GM21447 (cell line): ENCODE measurements around the gene GATB.

Experiments
- ATAC-seq: cut with Tn5 transposase; IDR thresholded peaks from one replicate; pipeline ENCODE4 v1.9.1; 2021; ENCODE audit not compliant: unreplicated experiment

Gene GATB

DNA sequence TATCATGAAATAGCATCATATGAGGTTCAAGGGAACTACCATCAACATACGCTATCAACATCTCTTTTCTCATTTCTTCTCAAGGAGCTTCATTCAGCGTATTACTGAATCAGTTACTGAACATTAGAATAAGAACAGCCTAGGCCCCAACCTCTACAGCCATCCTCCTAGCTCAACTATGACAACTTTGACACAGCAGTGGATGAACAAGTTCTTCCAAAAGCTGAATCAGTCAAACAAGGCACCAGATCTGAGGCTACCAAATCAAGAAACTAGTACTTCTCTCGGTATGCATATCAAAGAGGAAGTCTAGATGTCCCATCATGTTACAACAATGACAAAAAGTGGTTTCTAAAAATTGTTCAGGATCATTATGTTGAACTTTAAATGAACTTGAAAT is 57.4 kb downstream of the GATB start:
- ATAC-seq: no peak

DNA sequence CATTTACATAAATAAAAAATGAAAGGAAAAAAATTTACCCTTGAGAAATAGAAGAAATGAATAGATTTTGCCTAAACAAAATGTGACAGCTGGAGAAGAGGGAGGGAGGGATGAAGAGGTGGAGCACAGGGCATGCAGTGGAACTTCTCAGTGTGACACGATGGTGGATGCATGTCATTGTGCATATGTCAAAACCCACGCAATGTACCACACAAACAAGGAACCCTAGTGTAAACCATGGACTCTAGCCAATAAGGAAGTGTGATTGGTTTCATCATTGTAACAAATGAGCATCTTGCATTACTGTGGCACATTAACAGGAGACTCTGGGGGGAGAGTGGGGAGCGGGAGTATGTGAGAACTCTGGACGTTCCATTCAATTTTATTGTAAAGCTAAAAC is 58.6 kb downstream of the GATB start:
- ATAC-seq: no peak

DNA sequence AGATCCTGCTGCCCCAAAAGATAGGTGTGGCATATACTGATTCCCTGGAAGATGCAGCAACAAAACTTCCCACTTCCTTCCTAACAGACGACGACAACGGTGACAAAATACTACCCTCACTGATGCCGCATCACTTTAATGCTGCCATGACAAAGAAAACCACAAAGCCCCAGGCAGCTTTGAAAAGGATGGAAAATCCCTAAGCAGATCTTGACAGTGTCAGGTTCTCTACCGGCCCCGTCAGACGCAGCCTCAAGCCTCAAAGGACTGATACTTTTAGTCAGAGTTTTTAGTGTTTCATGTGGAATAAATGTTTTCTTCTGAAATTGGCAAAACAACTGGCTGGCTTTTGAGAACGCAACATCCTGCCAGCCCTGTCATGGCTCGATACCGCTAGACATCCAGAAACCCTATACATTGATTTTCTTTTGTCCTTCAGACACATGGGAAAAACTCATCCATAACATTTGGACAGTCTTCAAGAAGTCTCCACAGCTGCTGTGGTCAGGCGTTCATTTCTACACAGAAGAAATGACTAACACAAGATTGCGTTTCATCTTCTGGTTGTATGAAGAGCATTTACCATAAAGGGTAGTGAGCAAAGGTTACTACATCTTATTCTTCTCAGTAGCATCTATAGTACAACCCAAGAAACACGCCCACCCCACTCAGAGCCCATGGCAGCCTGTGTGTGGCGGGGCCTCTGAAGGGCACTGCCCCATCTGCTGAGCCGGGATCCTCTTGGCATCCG is 60.1 kb downstream of the GATB start:
- ATAC-seq: no peak

DNA sequence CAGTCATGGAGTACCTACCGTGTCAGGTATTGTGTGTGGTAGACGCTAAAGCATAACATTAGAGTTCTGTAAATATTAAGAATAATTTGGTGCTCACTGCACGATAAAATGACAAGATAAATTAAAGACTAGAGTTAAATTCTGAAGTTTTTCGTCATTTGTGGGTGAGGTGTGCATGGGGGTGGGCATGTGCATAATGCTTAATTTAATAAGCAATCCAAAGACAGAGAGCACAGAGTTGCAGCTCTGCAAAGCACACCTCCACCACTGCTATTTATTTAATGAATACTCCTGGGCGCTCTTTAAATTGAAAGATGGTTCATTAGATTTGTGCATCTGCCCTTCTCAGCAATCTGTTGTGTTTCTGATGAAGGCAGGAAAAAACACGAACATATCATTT is 62.6 kb downstream of the GATB start:
- ATAC-seq: no peak

DNA sequence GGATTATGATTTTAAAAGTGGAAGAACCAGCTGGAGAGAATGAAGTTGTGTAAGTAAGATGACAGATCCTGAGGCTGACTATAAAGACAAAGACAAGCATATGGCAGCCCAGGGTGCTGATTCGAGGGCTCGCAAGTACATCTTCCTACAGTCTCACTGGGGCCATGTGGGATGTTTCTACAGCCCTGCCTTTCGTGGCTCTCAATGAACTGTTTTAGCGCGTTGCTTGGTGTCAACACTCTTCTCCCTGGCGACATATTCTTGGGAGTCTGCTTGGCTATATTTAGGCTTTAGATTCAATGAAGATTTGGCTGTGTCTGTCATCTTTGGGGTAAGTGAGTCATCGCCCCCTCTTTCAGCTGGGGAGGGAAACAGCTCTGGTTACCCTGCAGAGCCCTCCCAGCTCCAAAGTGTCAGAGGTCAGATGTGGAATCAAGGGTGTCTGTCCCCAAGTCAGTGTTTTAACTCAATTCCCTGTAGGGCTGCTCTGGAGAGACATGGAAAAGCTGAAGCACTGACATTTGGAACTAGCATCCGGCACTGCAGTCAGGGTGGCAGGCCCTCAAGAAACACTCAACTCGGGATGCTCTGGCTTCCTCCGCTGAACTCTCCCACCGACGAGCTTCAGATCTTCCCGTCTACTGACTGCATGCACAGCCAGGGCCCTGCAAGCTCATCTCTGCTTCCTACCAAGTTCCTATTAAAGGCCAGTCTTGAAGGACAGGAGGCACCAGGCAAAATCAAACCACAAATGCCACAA is 65.7 kb downstream of the GATB start:
- ATAC-seq: no peak

DNA sequence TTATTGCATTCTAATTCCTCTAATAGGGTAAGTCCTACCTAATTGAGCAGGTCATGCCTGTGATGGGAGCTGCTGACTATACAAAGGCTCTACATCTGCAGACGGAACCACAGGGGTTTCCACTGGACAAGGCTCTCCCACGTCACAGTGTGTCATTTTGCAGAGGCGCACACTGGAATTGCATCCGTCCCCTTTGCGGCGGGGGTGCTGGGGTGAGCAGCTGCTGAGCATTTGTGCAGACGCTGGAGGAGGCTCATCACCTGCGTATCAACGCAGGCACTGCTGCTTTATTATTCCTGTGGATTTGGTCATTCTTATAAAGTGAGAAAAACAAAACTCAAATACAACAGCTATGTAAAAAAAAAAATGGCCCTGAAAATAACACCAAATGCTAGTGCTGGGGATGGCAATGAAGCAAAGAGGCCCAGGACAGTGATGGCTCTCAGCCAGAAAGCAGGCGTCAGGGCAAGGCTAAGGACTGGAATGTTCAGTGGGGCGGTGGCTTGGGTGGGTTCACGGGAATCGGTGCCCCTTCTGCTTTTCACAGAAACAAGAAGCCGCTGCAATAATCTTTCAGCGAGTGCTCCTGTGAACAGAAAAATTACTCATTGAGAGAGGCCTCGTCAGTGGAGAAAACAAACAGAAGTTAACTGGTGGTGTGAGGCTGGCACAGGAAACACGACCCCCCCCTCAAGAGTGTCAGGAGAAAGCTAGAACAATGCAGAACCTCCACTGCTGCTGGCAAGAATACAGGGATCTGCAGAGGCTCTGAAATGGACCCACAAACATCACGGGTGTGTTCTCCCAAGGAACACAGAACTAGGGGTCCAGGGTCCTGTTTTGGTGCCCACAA is 67.8 kb downstream of the GATB start:
- no peak for ATAC-seq

DNA sequence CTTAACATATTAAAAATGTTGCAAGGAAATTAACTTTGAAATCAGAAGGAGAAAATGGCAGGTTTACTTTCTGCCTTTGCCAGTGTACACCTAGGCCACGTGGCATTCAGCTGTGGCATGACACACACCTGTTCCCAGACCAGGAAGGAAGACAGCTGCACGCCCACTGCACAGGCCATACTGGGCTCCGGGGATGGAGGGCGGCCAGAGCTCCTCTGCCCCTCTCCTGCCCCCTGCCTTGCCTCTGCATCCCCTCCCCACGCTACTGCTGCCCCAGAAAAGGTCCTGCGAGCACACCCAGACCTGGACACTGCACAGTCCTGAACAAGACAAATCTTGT is 68.4 kb downstream of the GATB start:
- ATAC-seq: no peak

DNA sequence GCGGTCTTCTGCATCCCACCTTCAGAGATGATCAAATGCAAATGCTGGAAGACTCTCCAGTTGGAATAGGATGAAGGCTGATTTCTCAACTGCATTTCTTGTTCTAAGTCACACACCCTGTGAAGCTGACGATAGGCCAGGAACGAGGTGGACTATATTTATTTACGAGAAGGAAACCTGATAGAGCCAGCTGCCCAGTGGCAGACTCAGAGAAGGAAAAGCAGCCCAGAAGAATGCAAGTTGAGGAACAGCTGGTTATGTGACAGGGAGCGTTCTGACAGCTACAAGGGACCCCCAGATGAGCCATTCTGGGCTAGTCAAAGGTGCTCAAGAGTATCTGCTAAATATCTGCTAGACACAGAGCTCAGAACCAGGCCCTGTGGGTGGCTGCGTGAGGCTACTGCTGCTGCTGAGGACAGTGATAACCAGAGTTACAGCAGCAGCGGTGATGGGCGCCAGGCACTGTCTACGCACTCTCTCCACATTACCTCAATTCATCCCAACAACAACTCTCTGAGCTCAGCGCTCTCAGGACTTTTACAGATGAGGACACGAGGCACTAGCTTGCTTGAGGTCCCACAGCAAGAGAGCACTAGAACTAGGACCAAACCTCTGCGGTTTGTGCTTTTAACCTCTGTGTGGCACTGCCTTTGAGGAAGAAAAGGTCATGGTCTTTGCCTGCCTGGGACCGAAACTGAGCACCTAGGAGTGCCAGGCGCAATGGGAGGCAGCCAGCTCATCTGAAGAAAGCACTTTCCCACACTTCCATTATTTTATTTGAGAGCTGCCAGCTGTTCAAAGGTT is 69.0 kb downstream of the GATB start:
- ATAC-seq: no peak

DNA sequence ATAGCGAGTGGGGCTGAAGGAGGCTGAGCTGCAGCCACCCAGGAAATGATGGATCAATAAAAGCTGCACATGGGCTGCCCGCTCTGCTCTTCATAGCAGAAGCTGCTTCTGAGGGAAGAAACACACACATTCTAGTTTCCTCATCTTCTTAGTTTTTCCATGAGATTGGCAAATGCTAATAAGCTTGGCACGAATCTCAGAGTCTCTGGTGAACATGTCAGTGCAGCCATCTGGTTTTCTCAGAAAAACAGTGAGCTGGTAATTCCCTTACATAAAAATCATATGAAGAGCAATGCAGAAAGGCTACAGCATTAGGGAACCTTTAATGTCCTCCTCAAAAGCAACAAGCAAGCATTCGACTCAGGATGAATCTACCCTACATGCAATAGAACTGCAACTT is 69.9 kb downstream of the GATB start:
- no peak for ATAC-seq

DNA sequence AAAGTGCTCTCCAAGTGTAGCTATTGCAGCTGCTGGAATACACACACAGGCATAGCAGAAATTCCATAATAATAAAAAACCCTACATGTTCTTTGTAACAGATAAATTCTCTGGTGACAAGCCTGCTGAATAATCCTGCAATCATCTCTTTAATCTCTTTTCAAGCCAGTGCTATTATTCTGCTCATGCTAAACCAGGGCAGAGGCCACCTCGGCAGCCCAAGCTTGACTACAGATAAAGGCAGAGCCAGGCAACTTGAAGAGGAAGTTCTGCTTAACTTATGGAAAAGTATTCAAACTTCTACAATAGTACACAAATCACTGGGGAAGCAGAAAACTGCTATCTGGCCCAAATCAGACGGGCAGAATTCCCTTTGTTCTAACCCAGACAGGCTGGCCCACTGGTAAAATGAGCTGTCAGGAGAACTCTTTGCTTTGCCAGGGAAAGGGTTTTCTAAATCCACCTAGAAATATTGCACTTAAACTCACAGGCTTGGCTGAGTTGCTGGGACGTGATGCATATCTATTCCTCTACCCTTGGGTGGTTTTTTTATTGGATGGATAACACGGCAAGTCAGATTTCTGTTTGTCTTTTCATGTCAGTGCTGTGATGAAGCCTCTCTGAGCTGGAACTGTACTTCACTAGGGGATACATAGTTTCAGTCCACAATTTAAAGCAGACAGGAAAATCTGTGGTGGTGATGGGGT is 70.5 kb downstream of the GATB start:
- no peak for ATAC-seq

DNA sequence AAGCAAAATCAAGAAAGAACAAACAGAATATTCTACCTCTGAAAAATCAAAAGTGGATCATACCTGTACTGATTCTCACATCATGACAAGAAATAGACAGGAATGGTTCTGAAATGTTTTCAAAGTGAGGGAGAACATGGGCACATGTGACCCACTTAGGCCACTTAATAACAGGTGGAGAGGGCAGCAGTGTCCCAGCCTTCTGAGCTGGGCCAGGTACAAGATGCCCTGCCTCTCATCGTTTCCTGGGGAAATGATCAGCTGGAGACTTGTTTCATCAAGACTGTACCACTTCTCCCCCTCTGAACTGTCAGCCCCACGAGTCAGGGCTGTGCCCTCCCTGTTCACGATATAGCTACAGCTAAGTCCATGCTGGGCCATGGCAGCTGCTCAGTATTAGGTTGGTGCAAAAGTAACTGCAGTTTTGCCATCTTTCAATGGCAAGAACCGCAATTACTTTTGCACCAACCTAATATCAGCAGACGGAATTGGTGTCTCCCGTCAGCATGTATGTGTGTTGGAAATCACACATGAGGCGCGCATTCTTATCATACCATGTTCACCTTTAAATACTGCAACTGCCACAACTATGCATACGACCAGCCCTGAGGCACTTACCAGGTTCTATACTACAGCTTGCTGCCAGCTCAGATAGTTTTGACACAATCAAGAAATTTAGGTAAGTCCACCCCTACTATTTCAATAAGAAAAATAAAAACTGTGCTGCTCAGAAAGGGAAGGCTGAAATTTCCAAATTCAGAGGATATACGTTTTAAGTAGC is 71.4 kb downstream of the GATB start:
- no peak for ATAC-seq

DNA sequence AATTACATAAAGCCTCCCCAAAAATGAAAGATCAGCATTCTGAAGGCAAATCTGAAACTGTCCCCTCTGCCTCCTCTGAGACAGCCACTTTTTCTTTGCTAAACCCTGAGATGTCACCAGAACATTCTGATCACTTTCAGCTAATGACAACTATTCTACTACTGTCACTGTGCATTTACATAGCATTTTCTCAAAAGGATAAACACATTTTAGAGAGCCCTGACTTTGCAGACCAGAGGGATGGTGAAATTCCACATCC is 72.1 kb downstream of the GATB start:
- ATAC-seq: no peak

DNA sequence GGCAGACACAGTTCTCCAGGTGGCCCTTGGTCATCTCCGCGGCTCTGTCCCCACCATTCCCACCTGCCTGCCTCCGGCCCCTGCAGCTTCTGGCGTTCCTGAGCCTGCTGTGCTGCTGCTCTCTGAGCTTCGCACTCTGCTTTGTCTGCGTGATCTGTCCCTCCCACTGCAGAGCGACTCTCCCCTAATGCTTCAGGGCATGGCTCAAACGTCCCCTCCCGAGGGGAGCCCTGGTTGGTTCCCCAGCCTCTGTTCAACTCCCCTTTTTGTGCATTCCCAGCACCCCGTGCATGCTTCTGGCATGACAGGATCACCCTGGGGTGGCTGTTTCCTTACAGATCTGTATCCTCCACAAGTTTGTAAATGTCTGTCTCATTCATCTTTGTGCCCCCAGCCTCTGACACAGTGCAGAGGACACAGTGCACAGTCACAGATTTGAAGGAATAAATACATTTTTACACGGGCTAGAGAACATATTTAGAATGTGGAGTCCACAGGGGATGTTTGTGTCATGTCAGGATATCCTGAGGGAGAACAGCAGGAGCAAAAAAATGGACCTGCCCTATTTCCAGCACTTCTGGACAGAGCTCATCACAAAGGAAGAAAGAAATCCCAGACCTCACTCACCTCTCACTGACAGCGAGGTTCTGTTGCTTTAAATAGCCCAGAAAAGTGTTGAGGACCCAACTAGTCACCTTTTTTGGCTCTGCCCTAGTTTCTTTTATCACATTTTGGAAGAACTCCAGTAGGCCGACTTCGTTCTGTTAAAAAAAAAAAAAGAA is 72.6 kb downstream of the GATB start:
- ATAC-seq: no peak

DNA sequence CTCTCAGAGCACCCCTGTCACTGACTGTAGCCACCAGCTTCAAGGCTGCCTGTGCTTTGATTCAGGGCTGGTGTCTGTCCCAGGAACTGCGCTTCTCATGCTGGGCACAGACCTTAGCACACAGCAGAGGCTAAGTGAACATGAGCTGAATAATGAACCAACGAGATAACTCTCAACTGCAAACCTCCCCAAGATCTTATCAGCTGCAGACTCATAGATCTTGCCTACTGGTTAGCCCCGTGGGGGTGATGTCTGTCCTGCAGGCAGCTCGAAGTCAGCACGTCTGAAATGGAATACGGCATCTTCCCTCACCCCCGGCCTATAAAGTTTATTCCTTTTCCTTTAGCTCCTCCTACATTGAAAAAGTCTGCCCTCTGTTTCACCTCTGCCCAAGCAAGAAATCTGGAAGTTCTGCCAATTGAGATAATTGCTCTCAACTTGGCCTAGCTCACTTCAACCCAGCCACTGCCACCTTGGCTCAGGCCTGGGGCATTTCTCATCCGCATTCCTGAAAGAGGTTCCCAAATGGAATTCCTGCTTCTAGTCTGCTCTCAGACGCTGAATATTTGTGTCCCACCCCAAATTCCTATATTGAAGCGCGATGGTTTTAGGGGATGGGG is 73.7 kb downstream of the GATB start:
- ATAC-seq: no peak

DNA sequence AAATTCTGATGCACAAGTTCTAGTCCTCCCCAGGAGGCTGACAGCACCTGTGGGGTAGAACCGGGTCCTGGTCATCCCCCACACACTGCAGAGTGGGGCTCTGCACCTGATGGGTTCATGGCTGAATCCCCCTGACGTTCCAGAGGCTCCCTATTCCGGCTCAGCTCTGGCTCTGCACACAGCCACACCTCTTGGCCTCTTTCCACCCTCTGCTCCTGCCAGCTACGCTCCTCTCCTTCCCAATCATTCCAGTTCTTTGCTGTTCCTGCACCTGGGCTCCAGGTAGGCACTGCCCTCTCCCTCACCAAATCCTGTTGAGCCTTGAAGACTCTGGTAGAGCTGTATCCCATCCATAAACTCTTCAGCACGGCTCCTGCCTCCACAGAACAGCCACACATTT is 75.5 kb downstream of the GATB start:
- ATAC-seq: no peak

DNA sequence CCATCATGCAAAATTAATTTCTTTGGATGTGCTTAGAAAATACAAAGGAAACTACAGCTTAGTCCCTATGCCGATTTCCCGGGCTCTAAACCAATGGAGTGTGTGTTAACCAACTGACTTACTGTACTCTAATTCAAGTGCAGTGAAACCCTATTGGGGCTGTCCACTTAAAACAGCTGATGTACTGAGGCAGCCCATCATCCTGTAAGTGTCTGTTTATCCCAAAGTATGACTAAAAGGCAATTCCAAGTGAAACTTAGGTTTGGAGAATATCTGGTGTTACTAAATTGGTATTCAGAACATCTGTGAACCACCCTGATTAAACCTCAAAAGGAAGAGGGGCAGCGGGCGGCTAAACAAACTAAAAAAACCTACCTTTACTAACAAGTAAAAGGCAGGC is 79.7 kb downstream of the GATB start:
- ATAC-seq: no peak

DNA sequence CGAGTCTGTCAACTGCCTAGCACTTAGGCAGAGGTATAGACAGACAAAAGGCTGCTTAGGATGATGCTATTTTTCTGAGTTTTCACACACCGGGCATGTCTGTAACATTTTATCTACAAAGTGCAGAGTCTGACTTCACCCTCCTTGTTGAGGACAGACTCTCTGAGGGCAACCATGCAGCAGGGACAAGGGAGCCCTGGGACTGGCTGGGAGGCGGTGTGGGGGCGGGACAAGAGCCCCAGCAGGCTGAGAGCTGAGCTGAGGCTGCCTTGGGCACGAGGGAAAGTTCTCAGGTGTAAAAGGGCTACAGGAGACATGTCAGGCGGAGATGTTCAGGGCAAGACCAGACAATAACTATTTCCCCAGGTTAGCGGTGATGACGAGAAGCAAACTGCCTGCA is 81.6 kb downstream of the GATB start:
- ATAC-seq: no peak

DNA sequence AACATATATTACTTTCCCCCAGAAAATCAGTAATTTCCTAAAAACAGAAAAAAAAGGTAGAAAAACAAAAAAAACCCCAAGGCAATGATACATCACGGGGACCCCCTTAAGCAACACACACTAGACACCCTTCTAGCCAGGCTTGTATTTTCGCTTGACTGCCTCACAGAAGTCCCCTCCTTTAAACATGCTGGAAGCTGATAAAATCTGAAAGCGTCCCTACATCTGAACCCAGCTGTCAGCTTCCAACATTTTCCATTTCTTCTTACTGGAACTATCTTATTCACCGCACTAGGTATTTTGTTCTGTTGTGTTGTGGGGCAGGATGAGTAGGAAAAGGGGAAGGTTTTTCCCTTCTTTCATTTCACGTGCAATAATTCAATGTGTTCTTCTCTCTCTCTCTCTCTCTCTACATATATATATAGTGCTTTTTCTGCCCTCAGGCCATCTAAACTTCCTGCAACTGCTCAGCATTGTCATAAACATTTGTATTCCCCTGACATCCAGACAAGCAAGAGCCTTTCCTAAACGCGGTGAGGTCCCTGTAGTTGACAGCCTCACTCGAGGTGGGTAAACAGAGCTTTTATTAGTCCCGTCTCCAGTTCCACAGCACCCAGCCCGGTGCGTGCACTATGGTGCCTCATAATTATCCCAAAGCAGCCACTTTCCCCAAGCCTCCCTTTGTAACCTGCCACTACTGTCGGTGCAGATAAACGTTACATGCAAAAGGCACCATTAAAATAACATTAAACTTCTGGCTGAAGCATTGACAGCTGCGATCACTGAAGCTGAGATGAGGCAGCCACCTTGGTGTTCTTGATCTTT is 82.5 kb downstream of the GATB start:
- ATAC-seq: no peak
